Epidermal melanocyte (primary cell): ENCODE results near the gene SRPX2.
"Not testable (repeated sequence)": the region's sequence is repeated elsewhere in the genome, so short reads cannot be mapped to it uniquely, and the experiment has no call there.

Source experiments
- DNase-seq: peaks from one replicate; pipeline ENCODE4 v3.0.0; 2011; ENCODE audit warnings: low spot score; ENCODE audit not compliant: insufficient read length

The SRPX2 gene

DNA sequence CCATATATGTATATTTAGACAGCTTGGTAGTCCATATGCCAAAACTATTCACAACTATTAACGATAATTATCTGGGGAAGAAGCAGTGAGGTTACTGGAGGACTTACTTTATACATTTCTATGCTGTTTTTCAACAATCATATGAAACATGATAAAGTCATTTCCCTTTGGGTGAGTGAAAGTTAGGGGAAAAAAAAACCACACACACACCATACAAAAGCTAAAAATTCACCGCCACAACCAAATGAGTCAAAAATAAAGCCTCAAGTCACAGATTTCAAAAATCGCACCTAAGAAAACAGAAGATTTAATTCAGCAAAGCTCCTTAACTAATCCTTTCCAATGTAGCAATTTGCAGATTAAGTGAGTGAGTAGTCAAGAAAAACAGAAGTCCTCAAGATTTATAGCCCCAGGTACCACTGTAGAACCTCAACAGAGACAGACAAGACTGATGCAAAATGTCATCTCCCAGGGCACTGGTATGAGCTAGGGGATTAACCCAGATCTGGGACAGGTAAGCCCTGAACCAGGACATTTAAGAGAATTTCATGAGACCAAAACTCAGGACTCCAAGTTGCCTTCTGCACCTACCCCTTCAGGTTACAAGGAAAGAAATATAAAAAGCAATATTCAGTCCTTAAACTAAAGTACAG lies 52.8 kb downstream of the SRPX2 start:
- no peak for DNase-seq

- no peak for DNase-seq
Observed at GRCh38 chrX:100698551-100698950, 54.6 kb downstream of the SRPX2 start.

DNA sequence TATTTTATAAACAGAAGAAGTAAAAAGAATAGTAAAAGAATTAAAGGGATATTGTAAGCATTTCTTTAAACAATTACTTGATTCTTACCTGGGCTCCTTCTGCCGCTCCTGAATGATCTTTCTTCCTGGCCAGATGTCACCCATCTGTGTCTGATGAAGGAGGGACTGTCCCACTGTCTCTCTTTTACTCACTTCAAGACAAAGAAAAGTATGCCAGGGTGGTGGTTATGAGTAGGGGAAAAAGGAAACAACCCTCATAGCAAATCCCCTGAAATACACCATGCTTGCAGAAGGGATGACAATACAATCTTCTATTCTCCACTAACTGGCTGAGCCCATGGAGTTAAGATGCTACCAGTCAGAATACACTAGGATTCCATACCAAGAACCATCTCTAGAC lies 56.8 kb downstream of the SRPX2 start:
- DNase-seq: no peak

DNA sequence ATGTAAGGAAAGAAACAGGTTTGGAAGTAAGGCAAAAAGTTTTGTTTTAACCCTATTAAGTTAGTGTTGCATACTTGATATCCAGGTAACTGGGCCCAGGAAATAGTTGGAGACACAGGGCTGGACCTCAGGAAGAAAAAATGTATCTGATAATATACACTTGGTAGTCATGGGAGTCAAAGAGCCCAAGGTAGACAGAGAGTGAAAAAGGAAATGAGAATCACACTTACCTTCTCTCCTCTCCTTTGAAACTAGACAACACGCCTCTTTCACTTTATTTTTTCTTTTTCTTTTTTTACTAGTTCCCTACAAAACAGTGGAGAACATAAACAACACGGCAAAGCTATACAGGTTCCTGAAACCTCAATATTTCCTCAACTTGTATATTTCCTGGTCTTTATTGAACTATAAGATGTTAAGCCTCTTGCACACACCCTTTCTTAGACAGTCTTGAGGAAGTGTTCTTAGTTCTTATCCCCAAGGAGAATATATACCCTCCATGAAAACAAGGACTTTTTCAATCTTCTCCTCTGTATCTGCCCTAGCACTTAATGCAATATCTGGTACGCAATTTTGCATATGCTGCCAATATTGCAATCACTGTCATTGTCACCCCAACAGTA lies 60.7 kb downstream of the SRPX2 start:
- DNase-seq: no peak

GRCh38 chrX:100710816-100711215 lies 66.8 kb downstream of the SRPX2 start:
- no peak for DNase-seq

DNA sequence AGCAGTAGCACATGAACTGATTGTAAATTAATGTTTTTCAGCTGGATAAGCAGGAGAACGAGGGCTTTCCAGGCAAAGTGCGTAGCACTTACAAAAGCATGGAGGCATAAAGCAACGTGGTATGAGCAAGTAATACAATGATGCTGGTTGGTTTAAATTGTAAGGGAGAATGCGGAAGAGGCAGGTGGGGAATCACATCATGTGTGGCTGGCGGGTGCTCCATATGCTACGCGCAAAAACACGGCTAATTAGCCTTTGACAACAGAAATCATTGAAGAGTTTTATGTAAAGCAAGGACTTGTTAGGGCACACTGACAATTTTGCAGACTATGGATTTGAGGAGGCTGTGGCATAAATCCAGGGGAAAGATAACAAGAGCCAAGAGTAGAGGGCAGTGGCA lies 73.4 kb downstream of the SRPX2 start:
- no peak for DNase-seq

- DNase-seq: no peak
Observed at GRCh38 chrX:100719139-100719538, 75.1 kb downstream of the SRPX2 start.

DNA sequence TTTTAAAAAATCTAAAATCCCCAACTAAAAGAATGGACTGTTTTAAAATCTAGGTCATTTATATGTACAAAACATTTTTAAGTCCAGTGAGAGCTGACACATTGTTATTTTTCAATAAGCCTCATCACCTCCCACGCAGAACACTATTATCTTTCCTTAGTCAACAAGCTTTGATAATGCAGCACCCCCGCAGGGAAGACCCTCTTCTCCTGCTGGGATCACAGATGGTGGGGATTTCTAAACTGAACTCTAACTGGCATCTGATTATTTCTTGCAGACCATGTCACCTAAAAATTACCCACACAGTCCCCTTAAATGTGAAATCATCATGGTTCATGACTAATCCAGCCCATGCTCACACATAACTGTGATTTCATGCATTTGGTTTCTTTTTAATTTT lies 76.3 kb downstream of the SRPX2 start:
- no peak for DNase-seq

DNA sequence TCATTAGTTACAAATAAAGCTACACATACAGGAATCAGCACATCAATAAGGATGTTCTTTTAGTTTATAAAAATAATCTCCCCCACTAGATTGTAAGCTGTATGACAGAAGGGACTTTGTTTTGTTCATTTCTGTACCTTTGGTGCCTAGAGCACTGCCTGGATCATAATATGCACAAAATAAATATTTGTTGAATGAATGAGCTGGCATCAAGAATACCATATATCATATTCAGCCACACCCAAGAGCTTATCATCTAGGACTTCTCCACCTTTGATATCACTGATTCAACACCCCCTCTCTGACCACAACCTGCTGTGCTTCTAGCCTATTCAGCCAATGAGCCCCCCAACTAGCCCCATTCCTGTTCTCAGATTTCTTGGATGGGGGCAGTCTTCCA lies 77.3 kb downstream of the SRPX2 start:
- no peak for DNase-seq

GRCh38 chrX:100724006-100724405 lies 80.0 kb downstream of the SRPX2 start:
- not testable (repeated sequence) for DNase-seq
